ENCODE data around the gene IPMK. TPM values are rescaled to one million over a fixed set of nuclear protein-coding genes. Genes with fewer than 3 reads are reported as not detected.

IPMK gene
- total RNA-seq, 2 donors from 2014 or later, result 10.4 to 34.6 TPM

DNA sequence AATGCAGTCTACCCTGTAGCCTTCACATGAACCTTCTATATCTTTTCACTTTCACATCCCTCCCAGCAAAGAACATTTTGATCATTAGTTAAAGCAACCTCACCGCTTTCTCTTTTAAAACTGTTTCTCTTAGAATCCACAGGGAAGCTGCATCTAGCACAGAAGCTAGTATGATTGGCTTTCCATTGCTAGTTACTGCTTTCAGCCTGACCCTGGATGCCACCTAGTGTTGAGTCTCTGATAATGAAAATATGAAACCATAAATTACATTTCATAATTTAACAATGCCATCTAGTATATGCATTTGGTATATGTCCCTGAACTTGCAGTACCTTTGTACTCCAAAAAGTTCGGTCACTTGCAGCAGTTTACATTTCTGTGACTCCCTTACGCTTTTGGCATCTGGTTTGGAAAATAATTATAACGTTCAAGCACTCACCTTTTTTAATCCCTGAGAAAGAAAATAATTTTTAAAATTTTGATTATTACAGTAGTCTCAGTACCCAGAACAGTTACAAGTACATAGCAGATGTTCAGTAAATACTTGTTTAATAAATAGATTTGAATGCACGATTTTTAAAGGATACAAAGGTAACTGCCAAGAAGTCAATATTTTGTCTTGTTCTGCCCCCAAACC lies 24.0 kb upstream of the IPMK start:
- no peak for DNase-seq
- H3K27me3 ChIP-seq, result no peaks in the 10 kb centered on the region
- TF ChIP-seq, protein P1, sequence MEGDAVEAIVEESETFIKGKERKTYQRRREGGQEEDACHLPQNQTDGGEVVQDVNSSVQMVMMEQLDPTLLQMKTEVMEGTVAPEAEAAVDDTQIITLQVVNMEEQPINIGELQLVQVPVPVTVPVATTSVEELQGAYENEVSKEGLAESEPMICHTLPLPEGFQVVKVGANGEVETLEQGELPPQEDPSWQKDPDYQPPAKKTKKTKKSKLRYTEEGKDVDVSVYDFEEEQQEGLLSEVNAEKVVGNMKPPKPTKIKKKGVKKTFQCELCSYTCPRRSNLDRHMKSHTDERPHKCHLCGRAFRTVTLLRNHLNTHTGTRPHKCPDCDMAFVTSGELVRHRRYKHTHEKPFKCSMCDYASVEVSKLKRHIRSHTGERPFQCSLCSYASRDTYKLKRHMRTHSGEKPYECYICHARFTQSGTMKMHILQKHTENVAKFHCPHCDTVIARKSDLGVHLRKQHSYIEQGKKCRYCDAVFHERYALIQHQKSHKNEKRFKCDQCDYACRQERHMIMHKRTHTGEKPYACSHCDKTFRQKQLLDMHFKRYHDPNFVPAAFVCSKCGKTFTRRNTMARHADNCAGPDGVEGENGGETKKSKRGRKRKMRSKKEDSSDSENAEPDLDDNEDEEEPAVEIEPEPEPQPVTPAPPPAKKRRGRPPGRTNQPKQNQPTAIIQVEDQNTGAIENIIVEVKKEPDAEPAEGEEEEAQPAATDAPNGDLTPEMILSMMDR (IDR thresholded peaks at IDR 0.05), result peak; percentile 65
- H3K4me1 ChIP-seq, result no peaks in the 10 kb centered on the region
- no peaks in the 10 kb centered on the region for H3K9me3 ChIP-seq
- H3K27ac ChIP-seq, result no peak overlapping the region
- intact Hi-C loops (cut with DNase I), result loop anchor here (2.0 kb wide), 1 partner anchor 113 kb away; no protein-coding TSS in a partner anchor
- no peak overlapping the region for H3K4me3 ChIP-seq
- no peak overlapping the region for H3K9ac ChIP-seq (ENCODE audit: low read depth in 2 of 2, low read length in 2 of 2)
- H3K36me3 ChIP-seq, result no peaks in the 10 kb centered on the region

DNA sequence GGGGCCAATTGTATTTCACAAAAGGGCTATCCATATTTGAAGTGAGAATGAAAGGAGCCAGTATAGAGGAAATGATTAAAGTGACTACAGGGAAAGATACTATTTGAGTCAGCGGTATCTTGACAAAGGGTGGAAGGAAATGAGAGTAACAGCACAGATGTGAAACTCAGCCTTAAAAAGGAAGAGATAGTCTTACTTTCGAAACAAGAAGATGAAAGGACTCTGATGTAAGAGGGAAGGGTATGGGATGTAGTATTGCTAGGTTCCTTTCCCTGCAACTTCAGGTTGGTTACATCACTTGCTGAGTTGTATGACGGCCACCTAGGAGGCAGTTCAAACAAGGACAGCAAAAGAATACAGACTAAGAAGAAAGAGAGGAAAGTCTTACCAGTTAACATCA lies 14.9 kb upstream of the IPMK start:
- TF ChIP-seq, protein P1 (IDR thresholded peaks at IDR 0.05), result no peak
- Histone ChIP-seq H3K36me3 (no peaks in the 10 kb centered on the region), H3K9ac (ENCODE audit: low read depth in 2 of 2, low read length in 2 of 2) (no peak overlapping the region), H3K4me1 (no peaks in the 10 kb centered on the region), H3K27ac (no peak overlapping the region), H3K4me3 (no peak overlapping the region), H3K27me3 (no peaks in the 10 kb centered on the region), H3K9me3 (no peaks in the 10 kb centered on the region)
- intact Hi-C loops (cut with DNase I), result no loop called here
- DNase-seq, result no peak

DNA sequence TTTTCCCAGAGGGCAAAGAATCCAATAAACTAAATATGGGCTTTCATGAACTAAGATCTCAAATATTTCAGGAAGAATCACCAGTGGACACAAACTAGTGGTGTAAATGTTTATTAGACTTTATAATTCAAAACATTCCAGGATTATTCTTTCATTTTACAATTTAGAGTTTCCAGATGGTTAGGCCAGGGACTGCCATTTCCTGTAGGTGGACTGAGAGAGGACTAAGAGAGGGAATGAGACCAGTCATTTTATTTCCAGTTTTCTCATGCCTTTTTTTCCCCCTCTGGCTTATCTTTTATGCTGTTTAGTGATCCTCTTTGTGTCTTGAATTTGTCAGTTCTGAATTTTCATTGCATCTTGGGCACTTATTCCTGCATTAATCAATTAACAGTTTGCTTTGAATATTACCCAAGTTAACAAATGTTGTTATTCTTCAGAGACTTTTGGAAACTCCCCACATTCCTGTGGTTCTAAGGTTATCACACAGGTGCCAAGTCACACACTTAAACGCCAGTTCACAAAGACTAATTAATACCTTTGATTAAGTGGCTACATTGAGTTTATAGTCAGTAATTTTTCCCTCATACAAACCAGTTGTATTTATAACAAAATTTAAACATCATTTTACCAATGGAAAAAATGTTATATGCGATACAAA lies 13.5 kb upstream of the IPMK start:
- no peak overlapping the region for H3K4me3 ChIP-seq
- no peaks in the 10 kb centered on the region for H3K27me3 ChIP-seq
- H3K9ac ChIP-seq (ENCODE audit: low read depth in 2 of 2, low read length in 2 of 2), result no peak overlapping the region
- TF ChIP-seq, protein P1 (IDR thresholded peaks at IDR 0.05), result no peak
- no peaks in the 10 kb centered on the region for H3K9me3 ChIP-seq
- no peak overlapping the region for H3K27ac ChIP-seq
- no peaks in the 10 kb centered on the region for H3K4me1 ChIP-seq
- H3K36me3 ChIP-seq, result no peaks in the 10 kb centered on the region
- no peak for DNase-seq
- intact Hi-C loops (cut with DNase I), result no loop called here

DNA sequence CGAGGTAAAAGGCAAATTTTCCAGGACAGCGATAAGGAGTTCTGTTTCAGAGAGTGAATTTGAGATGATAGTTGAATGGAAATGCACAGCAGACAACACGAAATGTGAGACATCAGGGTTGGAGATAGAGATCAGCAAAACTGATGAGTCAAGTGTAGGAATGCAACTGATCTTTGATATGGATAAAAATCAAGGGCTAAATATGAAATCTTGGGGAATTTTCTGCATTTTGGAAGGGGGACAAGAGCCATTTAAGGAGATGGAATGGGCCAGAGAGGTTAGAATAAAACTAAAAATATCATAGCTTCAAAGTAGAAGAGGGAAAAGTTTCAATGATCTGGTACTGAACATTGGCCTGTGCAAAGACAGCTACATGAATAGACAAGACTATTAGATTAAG lies 12.8 kb upstream of the IPMK start:
- H3K4me1 ChIP-seq, result no peaks in the 10 kb centered on the region
- H3K4me3 ChIP-seq, result no peak overlapping the region
- no peak overlapping the region for H3K9ac ChIP-seq (ENCODE audit: low read depth in 2 of 2, low read length in 2 of 2)
- H3K36me3 ChIP-seq, result no peaks in the 10 kb centered on the region
- H3K9me3 ChIP-seq, result no peaks in the 10 kb centered on the region
- no peak overlapping the region for H3K27ac ChIP-seq
- TF ChIP-seq, protein P1 (IDR thresholded peaks at IDR 0.05), result no peak
- no peaks in the 10 kb centered on the region for H3K27me3 ChIP-seq
- intact Hi-C loops (cut with DNase I), result no loop called here
- DNase-seq, result no peak

DNA sequence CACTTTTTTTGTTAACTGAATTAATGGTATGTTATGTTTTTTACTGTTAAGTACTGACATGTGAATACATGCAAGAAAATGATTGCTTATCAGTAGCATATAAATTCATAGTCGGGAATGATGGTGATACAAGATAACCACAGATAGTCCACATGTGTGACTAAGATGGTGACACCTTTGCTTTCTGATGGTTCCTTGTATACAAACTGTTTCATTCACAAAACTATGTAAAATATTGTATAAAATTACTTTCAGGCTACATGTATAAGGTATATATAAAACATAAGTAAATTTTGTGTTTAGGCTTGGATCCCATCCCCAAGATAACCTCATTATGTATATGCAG lies 11.2 kb upstream of the IPMK start:
- Histone ChIP-seq H3K9me3 (no peaks in the 10 kb centered on the region), H3K27ac (no peak overlapping the region), H3K9ac (ENCODE audit: low read depth in 2 of 2, low read length in 2 of 2) (no peak overlapping the region), H3K4me1 (no peaks in the 10 kb centered on the region), H3K4me3 (no peak overlapping the region), H3K27me3 (no peaks in the 10 kb centered on the region), H3K36me3 (no peaks in the 10 kb centered on the region)
- no peak for DNase-seq
- intact Hi-C loops (cut with DNase I), result no loop called here
- TF ChIP-seq, protein P1 (IDR thresholded peaks at IDR 0.05), result no peak

All from colonic mucosa (tissue), 4 donors.